Measurements from ENCODE around the gene C19orf25.

The C19orf25 gene

GRCh38 chr19:1474765-1475351 is 4.2 kb downstream of the C19orf25 start:
- no peak for DNase-seq

- no peak for DNase-seq
Observed at GRCh38 chr19:1474011-1474764, 4.8 kb downstream of the C19orf25 start.

- no peak for DNase-seq
Observed at GRCh38 chr19:1473085-1473851, 5.7 kb downstream of the C19orf25 start.

GRCh38 chr19:1472231-1473084 is 6.6 kb downstream of the C19orf25 start:
- no peak for DNase-seq

GRCh38 chr19:1471515-1472160 is 7.4 kb downstream of the C19orf25 start:
- no peak for DNase-seq

- DNase-seq, result no peak
Observed at GRCh38 chr19:1471010-1471514, 8.0 kb downstream of the C19orf25 start.

- peak; percentile 80 for DNase-seq
Observed at GRCh38 chr19:1470305-1471009, 8.6 kb downstream of the C19orf25 start.

GRCh38 chr19:1470055-1470304 is 9.0 kb downstream of the C19orf25 start:
- DNase-seq, result no peak

- DNase-seq, result no peak
Observed at GRCh38 chr19:1469255-1470054, 9.6 kb downstream of the C19orf25 start.

- no peak for DNase-seq
Observed at GRCh38 chr19:1468821-1469254, 10.2 kb downstream of the C19orf25 start.

- no peak for DNase-seq
Observed at GRCh38 chr19:1468274-1468820, 10.7 kb downstream of the C19orf25 start.

GRCh38 chr19:1467490-1468273 is 11.3 kb downstream of the C19orf25 start:
- DNase-seq, result no peak

- DNase-seq, result no peak
Observed at GRCh38 chr19:1467215-1467489, 11.9 kb downstream of the C19orf25 start.

- DNase-seq, result no peak
Observed at GRCh38 chr19:1466461-1467214, 12.4 kb downstream of the C19orf25 start.

- no peak for DNase-seq
Observed at GRCh38 chr19:1466018-1466460, 13.0 kb downstream of the C19orf25 start.

GRCh38 chr19:1465191-1466016 is 13.6 kb downstream of the C19orf25 start:
- no peak for DNase-seq

GRCh38 chr19:1461862-1462261 is 17.2 kb downstream of the C19orf25 start:
- DNase-seq, result no peak

Measured in NCI-H1436 (cell line).